Activated CD8-positive, alpha-beta T cell treated with anti-CD3 and anti-CD28 coated beads for 36 hours (primary cell): ENCODE measurements around the gene PARD3. TPM values are rescaled to one million over a fixed set of nuclear protein-coding genes. Genes with fewer than 3 reads are reported as not detected.

Source experiments
- ATAC-seq: fragments of 200-7000 bp; cut with Tn5 transposase; one replicate; pipeline ENCODE4 v1.10.0; 2021; ENCODE audit warnings: mild to moderate bottlenecking, moderate library complexity
- CTCF ChIA-PET: fragments of 350-600 bp; sonication (Branson Sonifier 250); formaldehyde crosslinking; loops from one replicate; lab custom pipeline; 2021; ENCODE audit warnings: antibody characterized with exemption; lab: Charles Lee
- POLR2A ChIA-PET: fragments of 350-600 bp; sonication (Branson Sonifier 250); formaldehyde crosslinking; loops from one replicate; lab custom pipeline; 2021; ENCODE audit warnings: antibody characterized with exemption; lab: Charles Lee
- DNase-seq: peaks from one replicate; pipeline ENCODE4 v3.0.0-alpha.2; 2020
- H3K27ac Mint-ChIP-seq: one replicate; pipeline ENCODE4 v1.8.0; 2021; ENCODE audit warnings: mild to moderate bottlenecking, mixed read lengths
- H3K27me3 Mint-ChIP-seq: one replicate; pipeline ENCODE4 v1.8.0; 2021; ENCODE audit warnings: mixed read lengths
- H3K36me3 Mint-ChIP-seq: one replicate; pipeline ENCODE4 v1.8.0; 2021; ENCODE audit warnings: low read depth, mixed read lengths
- H3K4me1 Mint-ChIP-seq: one replicate; pipeline ENCODE4 v1.8.0; 2021; ENCODE audit warnings: low read depth, mixed read lengths
- H3K4me3 Mint-ChIP-seq: one replicate; pipeline ENCODE4 v1.8.0; 2021; ENCODE audit warnings: mild to moderate bottlenecking, moderate library complexity, mixed read lengths
- H3K9me3 Mint-ChIP-seq: one replicate; pipeline ENCODE4 v1.8.0; 2021; ENCODE audit warnings: mixed read lengths
- intact Hi-C: fragments of 100-400 bp; cut with micrococcal nuclease; formaldehyde crosslinking; loops from one replicate; pipeline ENCODE4 v1.10.0; 2022
- total RNA-seq, 2 experiments: library from RNA; stranded (reverse); gene quantifications; one replicate each; pipeline ENCODE4 v1.2.3, GENCODE V29; 2021
- TF ChIP-seq, protein P1 (sequence below): fragments of 200-600 bp; IDR thresholded peaks from one replicate; pipeline ENCODE4 v1.8.0; 2022; ENCODE audit warnings: antibody characterized with exemption, mild to moderate bottlenecking

Gene PARD3
- total RNA-seq, 2 experiments from 2014 or later, result 1.6 to 2.0 TPM

DNA sequence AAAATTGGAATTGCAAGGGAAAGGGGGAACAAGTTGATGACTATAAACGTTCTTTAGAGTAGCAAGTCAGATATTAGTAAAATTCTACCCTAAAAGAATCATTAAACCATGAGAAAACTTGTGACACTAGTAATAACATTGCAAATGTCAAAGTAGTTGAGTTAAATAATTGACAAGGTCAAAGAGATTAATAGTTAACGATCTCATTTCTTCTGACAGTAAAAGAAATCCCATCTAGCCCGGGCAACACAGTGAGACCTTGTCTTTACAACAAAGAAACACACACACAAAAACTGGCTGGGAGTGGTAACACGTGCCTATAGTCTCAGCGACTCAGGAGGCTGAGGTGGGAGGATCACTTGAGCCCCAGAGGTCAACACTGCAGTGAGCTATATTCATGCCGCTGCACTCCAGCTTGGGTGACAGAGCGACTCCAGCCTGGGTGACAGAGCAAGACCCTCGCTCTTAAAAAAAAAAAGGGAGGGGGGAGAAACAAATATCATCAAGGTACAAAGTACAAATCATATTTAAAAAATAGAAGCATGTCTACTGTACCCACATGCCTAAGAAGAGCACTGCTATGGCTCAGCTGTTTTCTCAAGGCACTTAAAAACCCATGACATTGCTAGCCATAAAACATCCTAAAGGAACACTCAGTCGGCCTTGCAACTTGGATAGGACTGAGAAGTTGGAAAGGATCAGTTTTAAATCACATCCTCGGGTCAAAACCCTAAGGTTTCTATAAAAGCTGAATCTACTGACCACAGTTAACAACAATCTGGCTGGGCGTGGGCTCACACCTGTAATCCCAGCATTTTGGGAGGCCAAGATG lies 401.1 kb downstream of the PARD3 start:
- intact Hi-C loops, result no loop called here
- CTCF ChIA-PET, result no interaction called here

DNA sequence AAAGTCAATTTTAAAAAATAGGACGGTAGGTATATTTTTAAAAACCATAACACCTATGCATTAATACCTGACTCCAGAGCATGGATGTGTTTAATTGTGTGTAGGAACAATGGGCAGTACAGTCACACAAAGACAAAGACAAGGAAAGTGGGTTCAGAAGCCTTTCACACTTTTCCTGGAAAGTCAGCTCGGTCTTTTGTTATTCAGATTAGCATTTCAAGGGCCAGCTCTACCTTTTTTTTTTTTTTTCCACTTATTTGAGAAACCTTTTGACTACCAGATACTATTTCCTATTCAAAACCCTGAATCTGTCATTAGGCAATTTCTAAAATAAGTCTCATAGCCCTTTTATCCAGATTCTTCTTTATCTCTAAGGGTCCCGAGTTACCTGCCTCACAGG lies 401.9 kb downstream of the PARD3 start:
- DNase-seq, result no peak
- TF ChIP-seq, protein P1, sequence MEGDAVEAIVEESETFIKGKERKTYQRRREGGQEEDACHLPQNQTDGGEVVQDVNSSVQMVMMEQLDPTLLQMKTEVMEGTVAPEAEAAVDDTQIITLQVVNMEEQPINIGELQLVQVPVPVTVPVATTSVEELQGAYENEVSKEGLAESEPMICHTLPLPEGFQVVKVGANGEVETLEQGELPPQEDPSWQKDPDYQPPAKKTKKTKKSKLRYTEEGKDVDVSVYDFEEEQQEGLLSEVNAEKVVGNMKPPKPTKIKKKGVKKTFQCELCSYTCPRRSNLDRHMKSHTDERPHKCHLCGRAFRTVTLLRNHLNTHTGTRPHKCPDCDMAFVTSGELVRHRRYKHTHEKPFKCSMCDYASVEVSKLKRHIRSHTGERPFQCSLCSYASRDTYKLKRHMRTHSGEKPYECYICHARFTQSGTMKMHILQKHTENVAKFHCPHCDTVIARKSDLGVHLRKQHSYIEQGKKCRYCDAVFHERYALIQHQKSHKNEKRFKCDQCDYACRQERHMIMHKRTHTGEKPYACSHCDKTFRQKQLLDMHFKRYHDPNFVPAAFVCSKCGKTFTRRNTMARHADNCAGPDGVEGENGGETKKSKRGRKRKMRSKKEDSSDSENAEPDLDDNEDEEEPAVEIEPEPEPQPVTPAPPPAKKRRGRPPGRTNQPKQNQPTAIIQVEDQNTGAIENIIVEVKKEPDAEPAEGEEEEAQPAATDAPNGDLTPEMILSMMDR, result no peak
- Mint-ChIP-seq H3K4me3 (no peak overlapping the region), H3K27me3 (no peaks in the 10 kb centered on the region), H3K36me3 (no peaks in the 10 kb centered on the region), H3K4me1 (no peaks in the 10 kb centered on the region), H3K9me3 (no peaks in the 10 kb centered on the region), H3K27ac (no peak overlapping the region)
- no peak for ATAC-seq
- ChIA-PET POLR2A (no interaction called here), CTCF (no interaction called here)
- intact Hi-C loops, result no loop called here

More for the DNA sequence above, 401.1 kb downstream of the PARD3 start:
- DNase-seq (no peak), ATAC-seq (no peak)
- no peaks in the 10 kb centered on the region for H3K9me3 Mint-ChIP-seq
- no peak overlapping the region for H3K27ac Mint-ChIP-seq
- H3K36me3 Mint-ChIP-seq, result no peaks in the 10 kb centered on the region
- H3K4me1 Mint-ChIP-seq, result no peaks in the 10 kb centered on the region
- POLR2A ChIA-PET, result no interaction called here
- H3K4me3 Mint-ChIP-seq, result no peak overlapping the region
- H3K27me3 Mint-ChIP-seq, result no peaks in the 10 kb centered on the region
- TF ChIP-seq, protein P1, result no peak

DNA sequence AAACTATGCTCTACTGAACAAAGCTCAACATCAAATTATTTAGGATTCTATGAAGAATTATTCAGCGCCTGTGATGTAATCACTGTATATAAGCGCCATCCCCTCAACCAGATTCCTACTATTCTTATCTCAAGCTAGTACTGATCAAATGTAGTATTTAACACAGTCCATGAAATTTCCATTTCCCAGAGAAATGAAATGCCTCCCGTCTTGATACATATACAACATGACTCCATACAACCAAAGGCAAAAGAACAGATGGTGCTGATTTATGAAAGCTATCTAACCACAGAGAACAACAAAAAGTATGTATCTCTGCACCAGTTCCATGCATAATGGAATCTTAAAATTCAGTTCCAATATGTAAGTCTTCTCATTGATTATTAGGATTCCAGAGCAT lies 406.1 kb downstream of the PARD3 start:
- intact Hi-C loops, result no loop called here
- TF ChIP-seq, protein P1, result no peak
- ATAC-seq (no peak), DNase-seq (no peak)
- CTCF ChIA-PET, result interaction anchor here (0.6 kb wide), 1 partner anchor 51 kb away, joined by 3 read pairs; no protein-coding TSS in a partner anchor
- Mint-ChIP-seq H3K4me1 (no peaks in the 10 kb centered on the region), H3K9me3 (no peaks in the 10 kb centered on the region), H3K4me3 (no peak overlapping the region), H3K36me3 (no peaks in the 10 kb centered on the region), H3K27ac (no peak overlapping the region), H3K27me3 (no peaks in the 10 kb centered on the region)
- POLR2A ChIA-PET, result no interaction called here

DNA sequence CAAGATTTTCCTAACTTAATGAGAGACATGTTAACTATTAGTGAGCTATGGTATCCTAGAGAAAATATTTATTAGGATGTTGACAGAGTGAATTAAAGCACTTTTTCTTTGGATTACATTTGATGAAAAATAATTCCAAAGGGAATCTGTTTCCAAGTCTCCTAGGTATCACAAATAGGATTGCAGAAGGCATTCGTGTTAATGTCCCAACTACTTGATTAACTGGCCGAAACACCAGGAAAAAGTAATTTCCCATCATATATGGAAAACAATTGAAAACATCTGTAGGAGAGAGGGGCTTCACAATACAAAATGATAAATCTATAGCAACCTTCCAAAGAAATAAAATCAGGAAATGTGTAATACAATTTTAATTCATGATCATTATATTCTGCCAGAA lies 406.7 kb downstream of the PARD3 start:
- CTCF ChIA-PET, result no interaction called here

DNA sequence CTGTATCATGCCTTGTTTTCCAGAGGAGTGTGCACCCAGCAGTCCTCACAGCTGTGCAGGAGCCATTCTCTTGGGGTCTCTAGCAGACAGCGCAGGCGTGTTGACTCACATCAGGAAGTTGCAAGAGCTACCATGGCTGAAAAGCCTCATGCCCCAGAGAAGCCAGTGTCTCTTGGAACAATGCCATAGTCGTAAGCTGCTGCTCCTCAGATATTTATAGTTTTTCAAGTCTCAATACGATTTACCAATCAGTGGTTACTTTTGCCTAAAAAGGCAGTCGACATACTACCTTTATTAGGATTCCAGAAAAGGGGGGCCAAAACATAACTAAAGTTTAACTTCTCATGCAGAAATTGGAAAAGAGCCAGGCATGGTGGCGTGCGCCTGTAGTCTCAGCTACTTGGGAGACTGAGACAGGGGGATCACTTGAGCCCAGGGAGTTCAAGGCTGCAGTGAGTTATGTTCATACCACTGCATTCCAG lies 407.7 kb downstream of the PARD3 start:
- Mint-ChIP-seq H3K27ac (no peak overlapping the region), H3K4me1 (no peaks in the 10 kb centered on the region), H3K27me3 (no peaks in the 10 kb centered on the region), H3K36me3 (no peaks in the 10 kb centered on the region), H3K4me3 (no peak overlapping the region), H3K9me3 (no peaks in the 10 kb centered on the region)
- DNase-seq (no peak), ATAC-seq (no peak)
- intact Hi-C loops, result no loop called here
- ChIA-PET CTCF (no interaction called here), POLR2A (no interaction called here)
- TF ChIP-seq, protein P1, result no peak

More for the DNA sequence above, 406.7 kb downstream of the PARD3 start:
- TF ChIP-seq, protein P1, result no peak
- ATAC-seq, result no peak
- Mint-ChIP-seq H3K27me3 (no peaks in the 10 kb centered on the region), H3K27ac (no peak overlapping the region), H3K36me3 (no peaks in the 10 kb centered on the region), H3K9me3 (no peaks in the 10 kb centered on the region), H3K4me3 (no peak overlapping the region), H3K4me1 (no peaks in the 10 kb centered on the region)
- no peak for DNase-seq
- POLR2A ChIA-PET, result no interaction called here
- intact Hi-C loops, result no loop called here
